ENCODE data around the gene USP12. TPM values are rescaled to one million over a fixed set of nuclear protein-coding genes. Genes with fewer than 3 reads are reported as not detected.

USP12 gene
- total RNA-seq, 3 donors from 2014 or later (not counting 1 experiment from before 2014, with no cell fraction given): 44.3 to 55.3 (median 50.9) TPM

GRCh38 chr13:27024074-27024461 is 147.5 kb downstream of the USP12 start:
- no peak for ATAC-seq
- Histone ChIP-seq H3K4me1 (ENCODE audit: control insufficient read depth, insufficient read depth, low read length) (peaks cover 15% of the 10 kb centered on the region), H3K9me3 (ENCODE audit: control insufficient read depth, insufficient read depth, low read length) (no peaks in the 10 kb centered on the region), H3K27ac (ENCODE audit: low read length) (no peak overlapping the region), H3K36me3 (ENCODE audit: control insufficient read depth, insufficient read depth, low read length) (no peaks in the 10 kb centered on the region), H3K4me3 (ENCODE audit: low read length) (no peak overlapping the region), H3K27me3 (ENCODE audit: control insufficient read depth, insufficient read depth, low read length) (no peaks in the 10 kb centered on the region)
- no peak overlapping the region for H3K27ac Mint-ChIP-seq
- intact Hi-C loops (cut with micrococcal nuclease): no loop called here
- TF ChIP-seq CTCF (IDR thresholded peaks at IDR 0.05): no peak
- peaks cover 13% of the 10 kb centered on the region in 2 donors for H3K4me1 Mint-ChIP-seq
- no peaks in the 10 kb centered on the region for H3K36me3 Mint-ChIP-seq
- WGBS (ENCODE audit: insufficient coverage): no CpG with 5 or more reads among the region's 2 CpGs
- no peak for DNase-seq
- H3K4me3 Mint-ChIP-seq: no peak overlapping the region
- H3K9me3 Mint-ChIP-seq: no peaks in the 10 kb centered on the region
- H3K27me3 Mint-ChIP-seq (ENCODE audit: low read depth in 2 of 2): peaks cover 7 to 11% of the 10 kb centered on the region in 2 donors

GRCh38 chr13:27023385-27024073 is 148.1 kb downstream of the USP12 start:
- H3K9me3 Mint-ChIP-seq: no peaks in the 10 kb centered on the region
- ATAC-seq (no peak), DNase-seq (no peak)
- H3K36me3 ChIP-seq (ENCODE audit: control insufficient read depth, insufficient read depth, low read length): no peaks in the 10 kb centered on the region
- H3K4me3 ChIP-seq (ENCODE audit: low read length): no peak overlapping the region
- intact Hi-C loops (cut with micrococcal nuclease): no loop called here
- peaks cover 15% of the 10 kb centered on the region for H3K4me1 ChIP-seq (ENCODE audit: control insufficient read depth, insufficient read depth, low read length)
- H3K36me3 Mint-ChIP-seq: no peaks in the 10 kb centered on the region
- no peaks in the 10 kb centered on the region for H3K9me3 ChIP-seq (ENCODE audit: control insufficient read depth, insufficient read depth, low read length)
- no peak for TF ChIP-seq CTCF (IDR thresholded peaks at IDR 0.05)
- H3K27me3 ChIP-seq (ENCODE audit: control insufficient read depth, insufficient read depth, low read length): no peaks in the 10 kb centered on the region
- peaks cover 13% of the 10 kb centered on the region in 2 donors for H3K4me1 Mint-ChIP-seq
- H3K27me3 Mint-ChIP-seq (ENCODE audit: low read depth in 2 of 2): peaks cover 2 to 11% of the 10 kb centered on the region in 2 donors
- no peak overlapping the region for H3K27ac ChIP-seq (ENCODE audit: low read length)
- 93% methylated on average over 8 of the region's 8 CpGs for WGBS (ENCODE audit: insufficient coverage)
- H3K4me3 Mint-ChIP-seq: no peak overlapping the region
- no peak overlapping the region for H3K27ac Mint-ChIP-seq

GRCh38 chr13:27022571-27023311 is 148.9 kb downstream of the USP12 start:
- no peak for TF ChIP-seq CTCF (IDR thresholded peaks at IDR 0.05)
- no peaks in the 10 kb centered on the region for H3K36me3 Mint-ChIP-seq
- no peaks in the 10 kb centered on the region for H3K27me3 ChIP-seq (ENCODE audit: control insufficient read depth, insufficient read depth, low read length)
- ATAC-seq (no peak), DNase-seq (no peak)
- no peak overlapping the region for H3K27ac Mint-ChIP-seq
- no peaks in the 10 kb centered on the region for H3K9me3 ChIP-seq (ENCODE audit: control insufficient read depth, insufficient read depth, low read length)
- H3K4me3 Mint-ChIP-seq: no peak overlapping the region
- no peaks in the 10 kb centered on the region for H3K9me3 Mint-ChIP-seq
- no peak overlapping the region for H3K4me3 ChIP-seq (ENCODE audit: low read length)
- no peak overlapping the region for H3K27ac ChIP-seq (ENCODE audit: low read length)
- intact Hi-C loops (cut with micrococcal nuclease): no loop called here
- peaks cover 13% of the 10 kb centered on the region in 2 donors for H3K4me1 Mint-ChIP-seq
- no peaks in the 10 kb centered on the region for H3K36me3 ChIP-seq (ENCODE audit: control insufficient read depth, insufficient read depth, low read length)
- 81% methylated on average over 8 of the region's 9 CpGs for WGBS (ENCODE audit: insufficient coverage)
- peaks cover 15% of the 10 kb centered on the region for H3K4me1 ChIP-seq (ENCODE audit: control insufficient read depth, insufficient read depth, low read length)
- peaks cover 0 to 11% of the 10 kb centered on the region in 2 donors for H3K27me3 Mint-ChIP-seq (ENCODE audit: low read depth in 2 of 2)

Measured in natural killer cell (primary cell).